Activated CD4-positive, CD25-positive, alpha-beta regulatory T cell treated with anti-CD3 and anti-CD28 coated beads, Interleukin-2, amount 50 U/mL, for 24 hours (primary cell): ENCODE data around the gene PLXNA4.

ENCODE experiments used
- ATAC-seq, 2 donors: fragments of 150-1000 bp; cut with Tn5 transposase; one replicate each; pipeline ENCODE4 v1.10.0; 2021; ENCODE audit warnings: mild to moderate bottlenecking in 1 of 2, moderate library complexity in 1 of 2

Gene PLXNA4

GRCh38 chr7:132075515-132075914, 500.8 kb downstream of the PLXNA4 start:
- no peak for ATAC-seq

GRCh38 chr7:132073920-132074589, 502.2 kb downstream of the PLXNA4 start:
- ATAC-seq = no peak
